ENCODE results near the gene STAT5B. TPM values are rescaled to one million over a fixed set of nuclear protein-coding genes. Genes with fewer than 3 reads are reported as not detected.

STAT5B gene
- total RNA-seq, 1 donor from 2014 or later = 67.9 TPM

DNA sequence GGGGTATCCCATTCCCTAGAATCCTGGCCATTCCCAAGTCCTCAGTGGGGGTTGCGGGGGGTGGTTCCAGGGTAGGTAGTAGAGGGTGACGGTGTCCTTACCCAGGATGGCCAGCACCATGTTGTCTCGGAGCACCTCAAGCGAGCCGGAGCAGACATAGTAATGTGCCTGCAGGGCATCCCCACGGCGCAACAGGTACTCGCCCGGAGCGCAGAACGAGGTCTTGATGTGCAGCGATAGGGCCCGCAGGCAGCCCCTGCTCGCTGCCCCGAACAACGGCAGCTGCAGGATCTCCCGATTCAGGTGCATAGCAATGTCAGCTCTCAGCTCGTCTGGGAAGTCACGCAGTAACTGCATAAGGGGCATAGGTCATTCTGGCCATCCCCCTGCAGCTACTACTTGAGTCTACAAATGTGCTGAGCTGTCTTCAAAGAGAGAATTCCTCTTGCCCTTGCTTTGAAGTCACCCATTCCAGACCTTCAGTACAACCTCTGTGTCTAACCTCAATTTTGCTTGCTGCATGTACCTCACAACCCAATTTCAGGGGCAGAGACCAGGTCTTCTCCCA is 109.9 kb downstream of the STAT5B start:
- no peak for TF ChIP-seq CTCF (IDR thresholded peaks at IDR 0.05)
- DNase-seq = no peak
- Histone ChIP-seq H3K4me1 (no peaks in the 10 kb centered on the region), H3K9me3 (no peaks in the 10 kb centered on the region), H3K4me3 (no peak overlapping the region), H3K27me3 (ENCODE audit: low read depth) (no peaks in the 10 kb centered on the region), H3K36me3 (no peaks in the 10 kb centered on the region), H3K27ac (no peak overlapping the region)
- no peak for ATAC-seq
- intact Hi-C loops (cut with DNase I) = no loop called here

GRCh38 chr17:42165751-42166150 is 110.4 kb downstream of the STAT5B start:
- no peak for DNase-seq
- no peak for ATAC-seq
- no peak for TF ChIP-seq CTCF (IDR thresholded peaks at IDR 0.05)
- Histone ChIP-seq H3K9me3 (no peaks in the 10 kb centered on the region), H3K4me3 (no peak overlapping the region), H3K4me1 (no peaks in the 10 kb centered on the region), H3K27me3 (ENCODE audit: low read depth) (no peaks in the 10 kb centered on the region), H3K36me3 (no peaks in the 10 kb centered on the region), H3K27ac (no peak overlapping the region)
- intact Hi-C loops (cut with DNase I) = no loop called here

DNA sequence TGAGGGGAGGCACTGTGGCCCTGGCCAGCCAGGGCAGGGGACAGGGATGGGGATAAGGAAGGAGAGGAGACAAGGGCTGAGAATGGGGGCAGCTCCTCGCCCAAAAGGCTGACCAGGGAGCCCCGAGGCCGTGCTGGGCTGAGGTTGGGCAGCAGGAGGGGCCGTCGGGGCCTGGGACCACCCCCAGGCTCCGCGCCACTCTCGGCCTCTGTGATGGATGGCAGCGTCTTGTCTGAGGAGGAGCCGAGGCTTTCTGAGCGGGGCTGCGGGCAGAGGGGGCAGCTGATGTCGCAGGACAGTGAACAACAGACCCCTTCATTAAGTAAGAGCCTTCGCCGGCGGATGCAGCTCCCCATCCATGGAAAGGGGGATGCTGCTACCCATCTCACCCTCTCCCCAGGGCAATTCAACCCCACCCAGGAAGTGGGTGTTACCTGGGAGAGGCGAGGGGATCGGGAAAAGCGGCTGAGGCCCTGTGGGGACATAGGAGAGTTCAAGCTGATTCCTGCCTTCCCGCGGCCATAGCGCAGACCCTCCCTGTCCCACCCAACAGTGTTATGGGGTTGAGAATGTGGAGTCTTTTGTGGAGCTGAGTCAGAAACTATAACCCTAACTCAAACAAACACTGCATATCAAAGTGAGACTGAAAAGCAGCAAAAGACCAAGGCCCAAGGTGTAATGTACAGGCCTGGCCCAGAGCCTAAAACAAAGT is 112.3 kb downstream of the STAT5B start:
- ATAC-seq (no peak), DNase-seq (no peak)
- Histone ChIP-seq H3K27ac (no peak overlapping the region), H3K4me3 (no peak overlapping the region), H3K27me3 (ENCODE audit: low read depth) (no peaks in the 10 kb centered on the region), H3K36me3 (no peaks in the 10 kb centered on the region), H3K4me1 (no peaks in the 10 kb centered on the region), H3K9me3 (no peaks in the 10 kb centered on the region)
- TF ChIP-seq CTCF (IDR thresholded peaks at IDR 0.05) = no peak
- intact Hi-C loops (cut with DNase I) = no loop called here

DNA sequence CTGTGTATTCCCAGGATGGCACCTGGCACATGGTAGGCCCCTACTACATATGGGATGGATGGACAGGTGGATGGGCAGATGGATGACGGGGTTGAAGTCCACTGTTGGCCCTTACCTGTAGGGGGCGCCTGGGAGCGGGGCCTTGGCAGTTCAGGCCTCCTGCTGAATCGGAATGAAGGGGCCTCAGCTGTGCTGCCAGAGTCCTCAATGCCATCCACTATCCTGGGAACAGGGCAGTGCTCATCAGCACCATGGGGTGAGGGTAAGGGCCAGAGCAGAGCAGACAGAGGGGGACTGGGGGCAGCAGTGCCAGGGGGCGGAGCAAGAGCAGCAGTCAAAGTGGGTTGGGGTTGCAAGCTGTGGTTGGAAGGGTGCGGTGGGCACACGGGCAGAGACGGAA is 113.1 kb downstream of the STAT5B start:
- Histone ChIP-seq H3K36me3 (no peaks in the 10 kb centered on the region), H3K9me3 (no peaks in the 10 kb centered on the region), H3K27ac (no peak overlapping the region), H3K4me1 (no peaks in the 10 kb centered on the region), H3K4me3 (no peak overlapping the region), H3K27me3 (ENCODE audit: low read depth) (no peaks in the 10 kb centered on the region)
- TF ChIP-seq CTCF (IDR thresholded peaks at IDR 0.05) = peak; percentile 36
- intact Hi-C loops (cut with DNase I) = no loop called here
- no peak for DNase-seq
- peak; percentile 22 to 23 for ATAC-seq

GRCh38 chr17:42160531-42160910 is 115.7 kb downstream of the STAT5B start:
- Histone ChIP-seq H3K4me3 (no peak overlapping the region), H3K27ac (no peak overlapping the region), H3K4me1 (peaks cover 4% of the 10 kb centered on the region), H3K36me3 (no peaks in the 10 kb centered on the region), H3K9me3 (no peaks in the 10 kb centered on the region), H3K27me3 (ENCODE audit: low read depth) (no peaks in the 10 kb centered on the region)
- intact Hi-C loops (cut with DNase I) = no loop called here
- DNase-seq (no peak), ATAC-seq (no peak)
- no peak for TF ChIP-seq CTCF (IDR thresholded peaks at IDR 0.05)
